SU-DHL-6 (cell line): ENCODE results near the gene SUGCT.

ENCODE experiments used
- EZH2phosphoT487 ChIP-seq: fragments of 200-600 bp; sonication (generic), shearing (Covaris generic); conservative IDR thresholded peaks from 2 replicates; pipeline ENCODE4 v1.6.1; 2018; ENCODE audit warnings: mild to moderate bottlenecking, antibody characterized with exemption, low read length, moderate library complexity, mixed read lengths
- TF ChIP-seq, protein P1 (sequence below): fragments of 200-600 bp; sonication (generic); IDR thresholded peaks from one replicate; pipeline ENCODE4 v1.5.1; 2017; ENCODE audit warnings: antibody characterized with exemption, mild to moderate bottlenecking, low read length, moderate library complexity; ENCODE audit not compliant: insufficient read depth, poor library complexity, severe bottlenecking

DNA sequence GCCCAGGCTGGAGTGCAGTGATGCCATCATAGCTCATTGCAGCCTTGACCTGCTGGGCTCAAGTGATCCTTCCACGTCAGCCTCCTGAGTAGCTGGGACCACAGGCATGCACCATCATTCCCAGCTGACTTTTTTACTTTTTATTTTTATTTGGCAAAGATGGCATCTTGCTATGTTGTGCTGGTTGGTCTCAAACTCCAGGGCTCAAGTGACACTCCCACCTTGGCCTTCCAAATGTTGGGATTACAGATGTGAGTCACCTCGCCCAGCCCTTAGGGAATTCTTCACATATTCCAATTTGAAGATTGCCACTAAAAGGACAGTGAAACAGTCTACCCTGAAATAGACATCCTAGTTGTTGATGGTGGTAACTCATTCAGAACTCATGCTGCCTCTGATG, 27.7 kb downstream of the SUGCT start:
- TF ChIP-seq, protein P1, sequence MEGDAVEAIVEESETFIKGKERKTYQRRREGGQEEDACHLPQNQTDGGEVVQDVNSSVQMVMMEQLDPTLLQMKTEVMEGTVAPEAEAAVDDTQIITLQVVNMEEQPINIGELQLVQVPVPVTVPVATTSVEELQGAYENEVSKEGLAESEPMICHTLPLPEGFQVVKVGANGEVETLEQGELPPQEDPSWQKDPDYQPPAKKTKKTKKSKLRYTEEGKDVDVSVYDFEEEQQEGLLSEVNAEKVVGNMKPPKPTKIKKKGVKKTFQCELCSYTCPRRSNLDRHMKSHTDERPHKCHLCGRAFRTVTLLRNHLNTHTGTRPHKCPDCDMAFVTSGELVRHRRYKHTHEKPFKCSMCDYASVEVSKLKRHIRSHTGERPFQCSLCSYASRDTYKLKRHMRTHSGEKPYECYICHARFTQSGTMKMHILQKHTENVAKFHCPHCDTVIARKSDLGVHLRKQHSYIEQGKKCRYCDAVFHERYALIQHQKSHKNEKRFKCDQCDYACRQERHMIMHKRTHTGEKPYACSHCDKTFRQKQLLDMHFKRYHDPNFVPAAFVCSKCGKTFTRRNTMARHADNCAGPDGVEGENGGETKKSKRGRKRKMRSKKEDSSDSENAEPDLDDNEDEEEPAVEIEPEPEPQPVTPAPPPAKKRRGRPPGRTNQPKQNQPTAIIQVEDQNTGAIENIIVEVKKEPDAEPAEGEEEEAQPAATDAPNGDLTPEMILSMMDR: no peak
- TF ChIP-seq EZH2phosphoT487: no peak
